IPS-18a (cell line): ENCODE results near the gene NECTIN4.
A peak's percentile ranks its signal among the peaks of the same experiment; 100 is the strongest.
"Not testable (repeated sequence)": the region's sequence is repeated elsewhere in the genome, so short reads cannot be mapped to it uniquely, and the experiment has no call there.

Experiments used
- H3K27ac ChIP-seq: one replicate; pipeline ENCODE4 v1.5.1; 2013; ENCODE audit warnings: low read length
- H3K27me3 ChIP-seq: one replicate; pipeline ENCODE4 v1.6.1; 2013; ENCODE audit warnings: mild to moderate bottlenecking, low read length; ENCODE audit not compliant: control insufficient read depth, insufficient read depth
- H3K36me3 ChIP-seq: one replicate; pipeline ENCODE4 v1.6.1; 2013; ENCODE audit warnings: low read depth, low read length; ENCODE audit not compliant: control insufficient read depth
- H3K4me1 ChIP-seq: one replicate; pipeline ENCODE4 v1.6.1; 2013; ENCODE audit warnings: low read depth, low read length; ENCODE audit not compliant: control insufficient read depth
- H3K4me3 ChIP-seq: one replicate; pipeline ENCODE4 v1.5.1; 2013; ENCODE audit warnings: low read length
- H3K9ac ChIP-seq: one replicate; pipeline ENCODE4 v1.6.1; 2013; ENCODE audit warnings: mild to moderate bottlenecking, low read length, moderate library complexity
- H3K9me3 ChIP-seq: one replicate; pipeline ENCODE4 v1.6.1; 2013; ENCODE audit warnings: low read depth, low read length; ENCODE audit not compliant: control insufficient read depth

Gene NECTIN4

DNA sequence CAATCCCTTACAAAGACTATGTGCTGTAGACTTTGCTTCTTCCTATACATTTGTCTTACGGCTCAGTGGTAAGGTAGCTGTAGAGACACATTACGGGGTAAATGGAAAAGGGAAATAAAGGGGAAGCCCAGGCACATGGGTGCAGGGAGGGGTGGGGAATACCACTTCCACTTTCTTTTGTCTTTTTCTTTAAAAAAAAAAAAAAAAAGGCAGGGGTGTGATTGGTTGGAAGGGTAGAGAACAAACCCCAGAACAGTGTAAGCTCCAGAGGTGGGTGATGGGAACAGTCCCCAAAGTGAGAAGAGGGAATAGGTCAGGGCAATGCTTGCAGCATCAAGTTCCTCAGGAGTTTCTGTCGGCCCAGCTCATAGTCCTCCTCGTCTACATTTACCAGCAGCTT is 32.5 kb upstream of the NECTIN4 start:
- Histone ChIP-seq H3K9ac (no peak overlapping the region), H3K36me3 (peaks cover 48% of the 10 kb centered on the region)

DNA sequence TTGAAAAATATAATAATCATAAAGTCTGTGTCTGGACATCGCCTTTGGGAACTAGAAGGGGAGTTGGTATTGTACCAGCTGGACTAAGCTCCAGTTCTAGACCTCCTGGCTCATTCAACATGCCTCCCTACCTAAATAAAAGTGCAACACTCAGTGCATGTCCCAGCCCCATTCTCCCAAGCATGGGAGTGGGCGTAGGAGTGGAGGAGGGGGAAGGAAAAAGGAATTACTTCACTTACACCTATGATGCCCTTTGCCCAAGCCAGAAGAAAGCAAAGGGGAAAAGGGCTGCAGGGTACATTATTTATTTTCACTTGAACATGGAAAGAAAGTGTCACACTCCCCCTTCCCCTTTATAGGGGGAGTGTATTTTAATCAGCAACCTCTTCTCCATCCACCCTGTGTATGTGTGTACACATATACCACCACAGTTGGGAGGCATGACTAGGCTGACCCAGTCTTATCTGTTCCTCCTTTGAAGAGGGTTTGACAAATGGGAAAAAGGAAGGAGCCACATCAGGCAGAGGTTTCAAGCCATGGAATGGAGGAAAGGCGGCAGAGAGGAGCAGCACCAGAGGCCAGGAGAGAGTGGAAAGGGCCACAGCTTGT is 31.8 kb upstream of the NECTIN4 start:
- Histone ChIP-seq H3K4me3 (no peak overlapping the region), H3K27me3 (no peaks in the 10 kb centered on the region), H3K36me3 (peaks cover 45% of the 10 kb centered on the region), H3K9me3 (no peaks in the 10 kb centered on the region), H3K27ac (no peak overlapping the region), H3K9ac (no peak overlapping the region), H3K4me1 (peaks cover 11% of the 10 kb centered on the region)

More for the DNA sequence above, 32.5 kb upstream of the NECTIN4 start:
- H3K4me1 ChIP-seq: peaks cover 11% of the 10 kb centered on the region
- H3K9me3 ChIP-seq: no peaks in the 10 kb centered on the region
- H3K27ac ChIP-seq: no peak overlapping the region
- no peaks in the 10 kb centered on the region for H3K27me3 ChIP-seq
- no peak overlapping the region for H3K4me3 ChIP-seq

DNA sequence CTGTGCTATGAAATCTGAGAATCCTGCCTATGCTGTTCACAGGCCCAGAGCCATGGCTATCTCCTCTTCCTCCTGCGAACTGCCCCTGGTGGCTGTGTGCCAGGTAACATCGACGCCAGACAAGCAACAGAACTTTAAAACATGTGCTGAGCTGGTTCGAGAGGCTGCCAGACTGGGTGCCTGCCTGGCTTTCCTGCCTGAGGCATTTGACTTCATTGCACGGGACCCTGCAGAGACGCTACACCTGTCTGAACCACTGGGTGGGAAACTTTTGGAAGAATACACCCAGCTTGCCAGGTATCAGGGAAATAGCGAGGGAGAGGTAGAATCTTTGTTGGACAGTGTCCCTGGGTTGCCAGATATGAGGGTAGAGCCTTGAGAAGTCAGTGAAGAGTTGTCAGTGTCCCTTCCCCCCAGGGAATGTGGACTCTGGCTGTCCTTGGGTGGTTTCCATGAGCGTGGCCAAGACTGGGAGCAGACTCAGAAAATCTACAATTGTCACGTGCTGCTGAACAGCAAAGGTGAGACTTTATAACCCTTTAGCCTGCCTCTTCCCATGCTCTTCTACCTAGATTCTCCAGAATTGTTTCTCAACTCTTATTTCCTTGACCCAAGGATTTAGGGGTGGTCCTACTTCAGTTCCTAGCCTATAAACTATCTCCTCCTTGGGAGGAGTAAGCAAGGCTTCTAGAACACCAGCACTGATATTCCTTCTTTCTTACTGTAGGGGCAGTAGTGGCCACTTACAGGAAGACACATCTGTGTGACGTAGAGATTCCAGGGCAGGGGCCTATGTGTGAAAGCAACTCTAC is 29.9 kb upstream of the NECTIN4 start:
- H3K27ac ChIP-seq: no peak overlapping the region
- no peaks in the 10 kb centered on the region for H3K27me3 ChIP-seq
- peaks cover 40% of the 10 kb centered on the region for H3K36me3 ChIP-seq
- H3K9ac ChIP-seq: peak overlapping the region; percentile 54
- H3K4me3 ChIP-seq: peak overlapping the region; percentile 80
- no peaks in the 10 kb centered on the region for H3K9me3 ChIP-seq
- H3K4me1 ChIP-seq: peaks cover 11% of the 10 kb centered on the region

DNA sequence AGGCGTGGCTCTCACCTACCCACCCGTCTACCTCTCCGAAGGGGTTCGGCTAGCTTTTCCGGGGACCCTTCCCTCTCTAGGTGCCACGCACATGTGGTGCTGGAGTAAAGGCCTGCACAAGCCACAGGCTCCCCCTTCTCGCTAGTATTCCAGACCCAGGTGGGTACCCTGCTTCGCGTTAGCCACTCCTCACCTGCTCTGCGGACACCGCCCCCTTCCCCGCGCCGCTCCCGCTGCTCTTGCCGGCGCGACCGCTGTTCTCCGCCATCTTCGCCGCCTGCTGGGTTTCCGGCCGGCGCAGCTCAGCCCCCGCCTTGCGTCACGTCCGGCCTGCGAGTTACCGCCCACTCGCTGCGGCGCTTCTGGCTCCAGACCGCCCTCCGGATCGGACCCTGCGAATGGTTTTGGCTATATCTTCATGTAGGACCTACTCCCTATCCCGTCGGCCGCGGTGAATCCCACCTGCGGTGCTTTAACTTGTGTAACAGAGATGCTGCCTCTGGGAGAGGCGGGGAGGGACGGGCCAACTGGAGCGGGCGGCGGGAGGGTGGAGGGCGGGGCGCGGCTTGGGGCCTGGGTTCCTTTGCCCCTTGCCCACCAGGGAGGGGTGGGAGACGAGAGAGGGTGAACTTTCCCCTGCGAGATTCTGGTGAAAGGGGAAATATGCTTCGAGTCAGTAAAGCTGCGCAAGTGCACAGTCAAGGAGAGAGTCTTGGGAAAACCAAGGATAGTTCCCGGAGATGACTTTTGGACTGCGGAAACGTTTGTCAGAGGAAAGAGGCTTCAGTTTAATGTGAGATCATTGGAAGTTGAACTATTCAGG is 28.6 kb upstream of the NECTIN4 start, which contains the start of the genes NIT1 and PFDN2:
TSS of gene NIT1 (plus strand) at position 347 of the 823 bp plus-strand sequence. CDS start at position 419, 72 bp downstream.
TSS of gene PFDN2 (minus strand) at position 279 of the 823 bp plus-strand sequence. CDS start at position 268, 11 bp downstream.
- Histone ChIP-seq H3K9me3 (no peaks in the 10 kb centered on the region), H3K27me3 (no peaks in the 10 kb centered on the region), H3K4me3 (peak within 1 kb of the TSS; percentile 80), H3K9ac (peak within 1 kb of the TSS; percentile 54), H3K27ac (peak within 1 kb of the TSS; percentile 6), H3K36me3 (peaks cover 32% of the 10 kb centered on the region), H3K4me1 (peaks cover 11% of the 10 kb centered on the region)

DNA sequence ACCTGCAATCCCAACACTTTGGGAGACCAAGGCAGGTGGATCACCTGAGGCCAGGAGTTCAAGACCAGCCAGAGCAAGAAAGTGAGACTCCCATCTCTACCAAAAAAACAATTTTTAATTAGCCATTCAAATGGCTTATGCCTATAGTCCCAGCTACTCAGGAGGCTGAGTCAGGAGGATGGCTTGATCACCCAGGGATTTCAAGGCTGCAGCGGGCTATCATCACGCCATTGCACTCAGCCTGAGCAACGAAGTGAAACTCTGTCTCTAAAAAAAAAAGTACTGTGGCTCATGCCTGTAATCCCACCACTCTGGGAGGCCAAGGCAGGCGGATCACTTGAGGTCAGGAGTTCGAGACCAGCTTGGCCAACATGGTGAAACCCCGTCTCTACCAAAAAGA is 26.6 kb upstream of the NECTIN4 start:
- H3K9ac ChIP-seq: not testable (repeated sequence)
- peaks cover 12% of the 10 kb centered on the region for H3K36me3 ChIP-seq
- H3K4me1 ChIP-seq: peaks cover 11% of the 10 kb centered on the region

DNA sequence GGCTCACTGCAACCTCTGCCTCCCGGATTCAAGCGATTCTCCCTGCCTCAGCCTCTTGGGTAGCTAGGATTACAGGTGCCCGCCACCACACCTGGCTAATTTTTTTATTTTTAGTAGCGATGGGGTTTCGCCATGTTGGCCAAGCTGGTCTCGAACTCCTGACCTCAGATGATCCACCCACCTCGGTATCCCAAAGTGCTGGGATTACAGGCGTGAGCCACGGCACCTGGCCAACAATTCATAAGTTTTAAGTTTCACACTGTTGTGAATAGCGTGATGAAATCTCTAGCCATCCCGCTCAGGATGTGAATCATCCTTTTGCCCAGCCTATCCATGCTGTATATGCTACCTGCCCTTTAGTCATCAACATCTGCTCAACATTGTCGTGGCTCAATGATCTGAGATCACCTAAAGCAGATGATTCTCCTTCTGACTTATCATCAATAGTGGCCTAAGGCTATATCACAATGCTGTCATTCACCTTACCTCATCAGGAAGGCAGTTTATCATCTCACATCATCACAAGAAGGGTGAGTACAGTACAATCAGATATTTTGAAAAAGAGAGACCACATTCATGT is 25.9 kb upstream of the NECTIN4 start:
- H3K9me3 ChIP-seq: no peaks in the 10 kb centered on the region
- no peak overlapping the region for H3K27ac ChIP-seq
- H3K4me3 ChIP-seq: no peak overlapping the region
- H3K27me3 ChIP-seq: no peaks in the 10 kb centered on the region
- H3K4me1 ChIP-seq: peaks cover 11% of the 10 kb centered on the region
- peaks cover 4% of the 10 kb centered on the region for H3K36me3 ChIP-seq
- H3K9ac ChIP-seq: no peak overlapping the region

More for the DNA sequence above, 26.6 kb upstream of the NECTIN4 start:
- H3K4me3 ChIP-seq, H3K27ac ChIP-seq, H3K27me3 ChIP-seq, H3K9me3 ChIP-seq: not testable (repeated sequence)

DNA sequence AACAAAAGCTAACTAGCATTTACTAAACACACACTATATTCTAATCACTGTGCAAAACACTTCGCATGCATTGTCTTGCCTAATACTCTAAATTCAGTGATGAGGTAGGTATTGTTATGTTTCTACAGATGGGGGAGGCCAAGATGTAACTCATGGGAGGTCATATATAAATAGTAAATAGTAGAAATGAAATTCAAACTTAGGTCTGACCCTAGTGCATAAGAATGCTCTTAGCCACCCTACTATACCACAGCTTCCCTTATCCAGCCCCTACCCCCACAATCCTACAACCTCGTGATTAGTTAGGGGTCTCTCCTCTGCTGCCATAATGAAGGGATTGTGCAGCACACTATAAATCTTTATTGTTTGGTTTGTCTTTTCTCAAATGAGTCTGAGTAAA is 25.2 kb upstream of the NECTIN4 start:
- Histone ChIP-seq H3K27me3 (no peaks in the 10 kb centered on the region), H3K9ac (no peak overlapping the region), H3K4me3 (no peak overlapping the region), H3K27ac (no peak overlapping the region), H3K9me3 (no peaks in the 10 kb centered on the region), H3K4me1 (peaks cover 10% of the 10 kb centered on the region), H3K36me3 (no peaks in the 10 kb centered on the region)

DNA sequence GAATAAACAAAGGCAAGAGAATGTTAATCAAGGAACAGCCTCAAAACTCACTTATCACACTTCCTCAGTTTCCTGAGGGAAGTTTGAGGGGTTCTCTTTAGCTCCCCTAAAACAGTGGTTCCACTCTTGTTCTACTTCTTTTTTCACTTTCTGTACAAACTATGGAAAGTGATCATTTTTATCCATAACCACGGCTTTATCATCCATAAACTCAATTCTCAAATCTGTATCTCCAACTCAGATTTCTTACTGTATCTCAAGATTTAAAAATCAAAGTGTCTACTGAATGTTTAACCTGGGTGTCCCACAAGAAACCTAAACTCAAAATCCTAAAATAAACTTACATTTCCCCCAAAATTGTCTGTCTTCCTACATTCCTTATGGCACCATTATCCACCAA is 24.6 kb upstream of the NECTIN4 start:
- Histone ChIP-seq H3K27me3 (no peaks in the 10 kb centered on the region), H3K9ac (no peak overlapping the region), H3K4me1 (peaks cover 4% of the 10 kb centered on the region), H3K4me3 (no peak overlapping the region), H3K36me3 (no peaks in the 10 kb centered on the region), H3K27ac (no peak overlapping the region), H3K9me3 (no peaks in the 10 kb centered on the region)

DNA sequence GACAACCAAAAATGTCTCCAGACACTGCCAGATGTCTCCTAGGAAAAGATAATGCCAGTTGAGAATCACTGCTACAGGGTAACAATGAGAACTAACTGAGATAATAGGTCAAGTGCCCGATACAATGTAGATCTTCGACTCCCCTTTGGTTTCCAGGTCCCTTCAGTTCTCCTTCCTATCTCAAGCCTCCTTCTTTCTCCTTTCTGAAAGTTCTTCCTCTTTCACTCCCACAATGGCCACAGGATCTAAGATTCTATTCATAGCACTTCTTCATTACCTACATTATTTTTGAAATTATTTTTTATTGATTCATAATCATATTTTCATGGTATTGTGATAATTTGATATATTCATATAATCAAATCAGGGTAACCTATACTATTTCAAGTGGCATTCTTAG is 22.2 kb upstream of the NECTIN4 start:
- H3K27ac ChIP-seq: no peak overlapping the region

DNA sequence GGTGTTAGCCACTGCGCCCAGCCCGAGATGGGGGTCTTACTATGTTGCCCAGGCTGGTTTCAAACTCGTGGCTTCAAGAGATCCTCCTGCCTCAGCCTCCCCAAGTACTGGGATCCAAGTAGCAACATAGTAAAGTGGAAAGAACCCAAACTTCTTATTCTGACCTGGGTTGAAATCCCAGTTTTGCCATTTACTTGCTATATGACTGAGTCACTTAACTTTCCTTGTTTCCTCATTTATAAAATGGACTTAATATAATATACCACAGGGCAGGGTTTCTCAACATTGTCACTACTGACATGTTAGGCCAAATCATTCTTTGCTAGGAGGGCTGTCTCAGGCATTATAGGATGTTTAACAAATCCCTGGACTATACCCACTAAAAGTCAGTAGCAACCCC is 21.8 kb upstream of the NECTIN4 start:
- H3K27me3 ChIP-seq: no peaks in the 10 kb centered on the region
- H3K4me1 ChIP-seq: no peaks in the 10 kb centered on the region
- H3K36me3 ChIP-seq: no peaks in the 10 kb centered on the region
- no peak overlapping the region for H3K27ac ChIP-seq
- H3K9ac ChIP-seq: no peak overlapping the region
- H3K4me3 ChIP-seq: no peak overlapping the region
- H3K9me3 ChIP-seq: no peaks in the 10 kb centered on the region

More for the DNA sequence above, 22.2 kb upstream of the NECTIN4 start:
- Histone ChIP-seq H3K9ac (no peak overlapping the region), H3K4me3 (no peak overlapping the region), H3K4me1 (no peaks in the 10 kb centered on the region), H3K27me3 (no peaks in the 10 kb centered on the region), H3K36me3 (no peaks in the 10 kb centered on the region), H3K9me3 (no peaks in the 10 kb centered on the region)

DNA sequence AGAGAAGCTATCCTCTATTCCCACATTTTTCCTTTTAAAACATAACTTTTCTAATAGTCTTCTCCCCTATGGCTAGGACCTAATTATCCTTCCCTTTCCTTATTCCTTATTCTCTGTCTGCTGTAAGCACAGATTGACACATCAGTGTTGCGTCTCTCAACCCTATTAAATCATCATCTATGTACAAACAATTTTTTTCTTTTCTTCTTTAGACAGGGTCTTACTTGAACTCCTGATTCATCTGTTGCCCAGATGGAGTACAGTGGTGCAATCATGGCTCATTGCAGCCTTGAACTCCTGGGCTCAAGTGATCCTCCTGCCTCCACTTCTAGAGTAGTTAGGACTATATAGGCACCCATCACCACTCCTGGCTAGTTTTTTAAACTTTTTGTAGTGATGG is 17.1 kb upstream of the NECTIN4 start:
- H3K27ac ChIP-seq: no peak overlapping the region
- H3K36me3 ChIP-seq: peaks cover 8% of the 10 kb centered on the region

More for the DNA sequence above, 17.1 kb upstream of the NECTIN4 start:
- Histone ChIP-seq H3K9ac (no peak overlapping the region), H3K4me3 (no peak overlapping the region), H3K4me1 (no peaks in the 10 kb centered on the region), H3K9me3 (no peaks in the 10 kb centered on the region), H3K27me3 (no peaks in the 10 kb centered on the region)
